ENCODE data around the gene IFT81. TPM values are rescaled to one million over a fixed set of nuclear protein-coding genes. Genes with fewer than 3 reads are reported as not detected.

IFT81 gene
- total RNA-seq, 1 experiment from 2014 or later: 8.5 TPM

DNA sequence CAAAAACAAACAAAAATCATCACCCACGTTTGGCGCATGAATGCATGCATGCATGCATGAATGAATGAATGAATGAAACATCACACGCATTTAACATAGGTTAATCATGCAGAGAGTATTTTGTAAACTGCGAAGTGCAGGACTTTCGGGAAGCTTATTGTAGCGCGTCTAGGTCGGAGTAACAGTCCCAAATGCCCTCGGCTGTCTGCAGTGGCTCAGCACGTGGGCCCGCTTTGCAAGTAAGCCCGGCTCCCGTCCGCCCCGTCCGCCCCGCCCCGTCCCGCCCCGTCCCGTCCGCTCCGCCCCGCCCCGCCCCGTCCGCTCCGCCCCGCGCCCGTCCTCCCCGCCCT, 263 bp upstream of the IFT81 start:
- Mint-ChIP-seq H3K27ac (ENCODE audit: low read depth, unreplicated experiment) (peak overlapping the region; percentile 92), H3K27me3 (ENCODE audit: insufficient read depth, unreplicated experiment) (no peaks in the 10 kb centered on the region), H3K9me3 (ENCODE audit: unreplicated experiment) (no peaks in the 10 kb centered on the region), H3K4me1 (ENCODE audit: insufficient read depth, unreplicated experiment) (peaks cover 13% of the 10 kb centered on the region), H3K4me3 (ENCODE audit: unreplicated experiment) (peak overlapping the region; percentile 82), H3K36me3 (ENCODE audit: insufficient read depth, unreplicated experiment) (no peaks in the 10 kb centered on the region)
- intact Hi-C loops (cut with micrococcal nuclease): loop anchor here (5.0 kb wide), 1 partner anchor 158 kb away; the partner anchor contains the start of gene ATP2A2
- no peak for TF ChIP-seq CTCF (IDR thresholded peaks at IDR 0.05; ENCODE audit: unreplicated experiment)
- ChIA-PET CTCF (interaction anchor here (0.6 to 0.9 kb wide), 4 partner anchors 9 to 80 kb away, joined by 3 to 5 read pairs (median 3); no protein-coding TSS in a partner anchor), POLR2A (interaction anchor here (0.5 to 2.1 kb wide), 14 partner anchors 10 to 457 kb away, joined by 3 to 11 read pairs (median 4); partner anchors contain the start of genes ANKRD13A and GIT2)
- no peak for DNase-seq (ENCODE audit: unreplicated experiment)
- BruUV-seq (replicated peaks): no TSS peak

DNA sequence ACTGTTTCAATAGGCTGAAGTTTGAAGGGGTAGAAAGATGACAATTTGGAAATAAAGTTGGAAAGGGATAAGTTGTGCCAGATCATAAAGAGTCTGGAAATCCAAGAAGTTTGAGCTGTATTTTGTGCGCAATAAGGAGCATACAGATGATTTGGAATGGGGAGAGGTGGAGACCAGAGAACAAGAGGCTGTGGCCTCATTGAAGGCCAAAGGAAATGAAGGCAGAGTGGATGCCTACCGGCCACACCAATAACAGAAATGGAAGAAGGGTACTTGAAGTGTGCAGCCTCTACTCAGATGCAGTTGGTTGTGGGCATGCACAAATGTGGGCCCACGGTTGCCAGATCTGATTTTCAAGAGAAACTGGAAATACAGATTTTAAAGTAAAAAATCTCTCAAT, 2.4 kb downstream of the IFT81 start:
- H3K36me3 Mint-ChIP-seq (ENCODE audit: insufficient read depth, unreplicated experiment): peaks cover 12% of the 10 kb centered on the region
- BruUV-seq (replicated peaks): no TSS peak
- no peak for TF ChIP-seq CTCF (IDR thresholded peaks at IDR 0.05; ENCODE audit: unreplicated experiment)
- peaks cover 13% of the 10 kb centered on the region for H3K4me1 Mint-ChIP-seq (ENCODE audit: insufficient read depth, unreplicated experiment)
- intact Hi-C loops (cut with micrococcal nuclease): no loop called here
- no peak for DNase-seq (ENCODE audit: unreplicated experiment)
- POLR2A ChIA-PET: no interaction called here
- no peaks in the 10 kb centered on the region for H3K27me3 Mint-ChIP-seq (ENCODE audit: insufficient read depth, unreplicated experiment)
- H3K4me3 Mint-ChIP-seq (ENCODE audit: unreplicated experiment): no peak overlapping the region
- H3K9me3 Mint-ChIP-seq (ENCODE audit: unreplicated experiment): no peaks in the 10 kb centered on the region
- H3K27ac Mint-ChIP-seq (ENCODE audit: low read depth, unreplicated experiment): no peak overlapping the region
- CTCF ChIA-PET: interaction anchor here (0.8 to 1.5 kb wide), 2 partner anchors 9 to 10 kb away, joined by 3 to 4 read pairs; no protein-coding TSS in a partner anchor

DNA sequence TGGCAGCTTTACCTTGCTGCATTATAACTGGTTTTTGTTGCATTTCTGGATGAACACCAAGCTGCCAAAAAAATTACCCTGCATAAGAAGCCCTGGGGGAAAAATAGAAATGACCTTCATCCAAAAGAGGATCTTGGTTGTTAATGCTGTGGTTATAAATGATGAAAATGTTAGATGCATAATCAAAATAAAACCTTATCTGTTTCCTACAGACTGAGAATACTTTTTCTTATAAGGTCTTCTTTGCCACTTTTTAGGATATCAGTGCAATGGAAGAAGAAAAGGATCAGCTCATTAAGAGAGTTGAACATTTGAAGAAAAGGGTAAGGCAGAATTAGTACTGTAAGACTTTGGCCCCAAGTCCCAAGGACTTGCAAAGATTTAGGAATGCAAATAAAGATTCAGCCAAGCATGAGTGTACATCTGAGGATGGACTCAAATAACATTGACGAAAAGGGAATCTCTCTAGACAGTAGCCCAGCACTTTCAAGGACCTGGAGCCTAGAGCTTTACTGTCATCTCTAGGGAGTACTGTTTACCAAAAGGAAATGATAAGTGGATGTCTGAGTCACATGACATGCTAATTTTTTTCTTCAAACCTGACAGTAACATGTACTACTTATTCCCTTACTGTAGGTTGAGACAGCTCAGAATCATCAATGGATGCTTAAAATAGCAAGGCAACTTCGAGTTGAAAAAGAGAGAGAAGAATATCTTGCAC, 10.7 kb downstream of the IFT81 start:
- intact Hi-C loops (cut with micrococcal nuclease): no loop called here
- no peak for TF ChIP-seq CTCF (IDR thresholded peaks at IDR 0.05; ENCODE audit: unreplicated experiment)
- no peaks in the 10 kb centered on the region for H3K4me1 Mint-ChIP-seq (ENCODE audit: insufficient read depth, unreplicated experiment)
- CTCF ChIA-PET: interaction anchor here (0.6 to 1.3 kb wide), 3 partner anchors 9 to 135 kb away, joined by 3 to 4 read pairs (median 4); no protein-coding TSS in a partner anchor
- H3K27ac Mint-ChIP-seq (ENCODE audit: low read depth, unreplicated experiment): no peak overlapping the region
- no peaks in the 10 kb centered on the region for H3K9me3 Mint-ChIP-seq (ENCODE audit: unreplicated experiment)
- H3K4me3 Mint-ChIP-seq (ENCODE audit: unreplicated experiment): no peak overlapping the region
- H3K36me3 Mint-ChIP-seq (ENCODE audit: insufficient read depth, unreplicated experiment): peaks cover 84% of the 10 kb centered on the region
- no peak for DNase-seq (ENCODE audit: unreplicated experiment)
- BruUV-seq (replicated peaks): no TSS peak
- no peaks in the 10 kb centered on the region for H3K27me3 Mint-ChIP-seq (ENCODE audit: insufficient read depth, unreplicated experiment)
- POLR2A ChIA-PET: interaction anchor here (0.6 to 2.6 kb wide), 2 partner anchors 10 to 19 kb away, joined by 3 to 11 read pairs; partner anchors contain the start of gene IFT81

- Mint-ChIP-seq H3K4me1 (ENCODE audit: insufficient read depth, unreplicated experiment) (no peaks in the 10 kb centered on the region), H3K4me3 (ENCODE audit: unreplicated experiment) (no peak overlapping the region), H3K9me3 (ENCODE audit: unreplicated experiment) (no peaks in the 10 kb centered on the region), H3K36me3 (ENCODE audit: insufficient read depth, unreplicated experiment) (peaks cover 84% of the 10 kb centered on the region), H3K27me3 (ENCODE audit: insufficient read depth, unreplicated experiment) (no peaks in the 10 kb centered on the region), H3K27ac (ENCODE audit: low read depth, unreplicated experiment) (no peak overlapping the region)
- no TSS peak for BruUV-seq (replicated peaks)
- ChIA-PET CTCF (interaction anchor here (0.7 to 1.3 kb wide), 2 partner anchors 10 to 134 kb away, joined by 3 to 4 read pairs; no protein-coding TSS in a partner anchor), POLR2A (interaction anchor here (1.2 kb wide), 1 partner anchor 8 kb away, joined by 5 read pairs; no protein-coding TSS in a partner anchor)
- no peak for DNase-seq (ENCODE audit: unreplicated experiment)
- TF ChIP-seq CTCF (IDR thresholded peaks at IDR 0.05; ENCODE audit: unreplicated experiment): no peak
- intact Hi-C loops (cut with micrococcal nuclease): no loop called here
Observed at GRCh38 chr12:110135806-110136205, 11.6 kb downstream of the IFT81 start.
